ENCODE measurements around the gene PTPN14. TPM values are rescaled to one million over a fixed set of nuclear protein-coding genes. Genes with fewer than 3 reads are reported as not detected.

Gene PTPN14
- total RNA-seq, 2 donors from 2014 or later = 36.9 to 51.5 TPM

- no peak for DNase-seq (ENCODE audit: low spot score)
- intact Hi-C loops (cut with DNase I) = no loop called here
Measured at GRCh38 chr1:214469290-214469689, 82.1 kb downstream of the PTPN14 start.

- DNase-seq (ENCODE audit: low spot score) = no peak
- intact Hi-C loops (cut with DNase I) = no loop called here
Measured at GRCh38 chr1:214467078-214467585, 84.3 kb downstream of the PTPN14 start.

GRCh38 chr1:214466403-214467077 is 84.9 kb downstream of the PTPN14 start:
- intact Hi-C loops (cut with DNase I) = no loop called here
- no peak for DNase-seq (ENCODE audit: low spot score)

- DNase-seq (ENCODE audit: low spot score) = no peak
- intact Hi-C loops (cut with DNase I) = no loop called here
Measured at GRCh38 chr1:214464445-214465287, 86.7 kb downstream of the PTPN14 start.

- no peak for DNase-seq (ENCODE audit: low spot score)
- intact Hi-C loops (cut with DNase I) = no loop called here
Measured at GRCh38 chr1:214463596-214463995, 87.8 kb downstream of the PTPN14 start.

GRCh38 chr1:214462882-214463281 is 88.5 kb downstream of the PTPN14 start:
- DNase-seq (ENCODE audit: low spot score) = no peak
- intact Hi-C loops (cut with DNase I) = no loop called here

GRCh38 chr1:214461305-214461704 is 90.1 kb downstream of the PTPN14 start:
- no peak for DNase-seq (ENCODE audit: low spot score)
- intact Hi-C loops (cut with DNase I) = no loop called here

- no peak for DNase-seq (ENCODE audit: low spot score)
- intact Hi-C loops (cut with DNase I) = no loop called here
Measured at GRCh38 chr1:214460304-214460916, 91.0 kb downstream of the PTPN14 start.

- intact Hi-C loops (cut with DNase I) = no loop called here
- DNase-seq (ENCODE audit: low spot score) = no peak
Measured at GRCh38 chr1:214459895-214460294, 91.5 kb downstream of the PTPN14 start.

GRCh38 chr1:214458541-214458940 is 92.9 kb downstream of the PTPN14 start:
- no peak for DNase-seq (ENCODE audit: low spot score)
- intact Hi-C loops (cut with DNase I) = no loop called here

GRCh38 chr1:214455971-214456867 is 95.2 kb downstream of the PTPN14 start:
- intact Hi-C loops (cut with DNase I) = no loop called here
- no peak for DNase-seq (ENCODE audit: low spot score)

- intact Hi-C loops (cut with DNase I) = no loop called here
- no peak for DNase-seq (ENCODE audit: low spot score)
Measured at GRCh38 chr1:214455479-214455878, 95.9 kb downstream of the PTPN14 start.

GRCh38 chr1:214454569-214455396 is 96.6 kb downstream of the PTPN14 start:
- no peak for DNase-seq (ENCODE audit: low spot score)
- intact Hi-C loops (cut with DNase I) = no loop called here

- DNase-seq (ENCODE audit: low spot score) = no peak
- intact Hi-C loops (cut with DNase I) = no loop called here
Measured at GRCh38 chr1:214453109-214453722, 98.2 kb downstream of the PTPN14 start.

GRCh38 chr1:214452152-214452784 is 99.1 kb downstream of the PTPN14 start:
- no peak for DNase-seq (ENCODE audit: low spot score)
- intact Hi-C loops (cut with DNase I) = no loop called here

GRCh38 chr1:214451596-214451995 is 99.8 kb downstream of the PTPN14 start:
- intact Hi-C loops (cut with DNase I) = no loop called here
- no peak for DNase-seq (ENCODE audit: low spot score)

- DNase-seq (ENCODE audit: low spot score) = no peak
- intact Hi-C loops (cut with DNase I) = no loop called here
Measured at GRCh38 chr1:214449371-214449770, 102.0 kb downstream of the PTPN14 start.

All from posterior vena cava (tissue), 2 donors.